A549 (cell line): ENCODE results near the gene FUOM. TPM values are rescaled to one million over a fixed set of nuclear protein-coding genes. Genes with fewer than 3 reads are reported as not detected.

Source experiments
- ATAC-seq, 2 experiments: fragments of 200-7000 bp in 1 of 2; fragments of >200 bp in 1 of 2; cut with Nextera tagmentation in 1 of 2; cut with Tn5 transposase in 1 of 2; 3 replicates each; pipeline versions ENCODE4 v1.8.0 to v1.9.1; 2018 to 2020; ENCODE audit warnings: mild to moderate bottlenecking in 1 of 2, moderate library complexity in 1 of 2
- CTCF ChIA-PET: fragments of 300-600 bp; sonication (Branson Sonifier 250); formaldehyde crosslinking; extraction: SDS; loops from one replicate; lab custom pipeline; 2021; ENCODE audit warnings: antibody characterized with exemption, inconsistent platforms; lab: Yijun Ruan, JAX
- POLR2A ChIA-PET: fragments of 350-600 bp; formaldehyde crosslinking; extraction: SDS; loops from one replicate; lab custom pipeline; 2021; ENCODE audit warnings: antibody characterized with exemption, inconsistent platforms; lab: Yijun Ruan, JAX
- DNase-seq, 2 experiments: peaks; one replicate each; pipeline versions ENCODE4 v3.0.0 to v3.0.0-alpha.2; 2011 to 2016; ENCODE audit warnings: low read depth in 1 of 2, low spot score in 1 of 2
- FAIRE-seq: peaks from 2 replicates; lab custom pipeline; 2011; peaks lifted over from hg19 to GRCh38; lab: Jason Lieb, UNC
- H3K27ac ChIP-seq, 2 experiments: fragments of >200 bp; sonication (Bioruptor Twin); formaldehyde crosslinking; 3 replicates each; pipeline ENCODE4 v1.5.1; 2016 to 2017
- H3K4me1 ChIP-seq: fragments of >200 bp; sonication (Bioruptor Twin); formaldehyde crosslinking; 3 replicates; pipeline ENCODE4 v1.6.1; 2016
- H3K4me2 ChIP-seq: fragments of >200 bp; sonication (Bioruptor Twin); formaldehyde crosslinking; 3 replicates; pipeline ENCODE4 v1.6.1; 2016
- H3K4me3 ChIP-seq: fragments of >200 bp; sonication (Bioruptor Twin); formaldehyde crosslinking; 3 replicates; pipeline ENCODE4 v1.5.1; 2016
- H3K9me3 ChIP-seq: fragments of >200 bp; sonication (Bioruptor Twin); formaldehyde crosslinking; 3 replicates; pipeline ENCODE4 v1.6.1; 2016
- ATOH8 ChIP-seq: fragments of 250-450 bp; sonication (Bioruptor Pico); IDR thresholded peaks from 2 replicates; pipeline ENCODE4 v1.5.0; 2020; ENCODE audit warnings: low read depth, mild to moderate bottlenecking, moderate library complexity
- CBX8 ChIP-seq: fragments of 200-600 bp; sonication (generic); IDR thresholded peaks from 2 replicates; pipeline ENCODE4 v1.6.1; 2016
- CEBPB ChIP-seq, 2 experiments: fragments of >200 bp in 1 of 2; sonication (Bioruptor Twin) in 1 of 2; formaldehyde crosslinking in 1 of 2; IDR thresholded peaks; 2 replicates each; pipeline ENCODE4 v1.6.1; 2012 to 2016
- CHD2 ChIP-seq: fragments of 150-350 bp; IDR thresholded peaks from 2 replicates; pipeline ENCODE4 v1.6.1; 2014; ENCODE audit warnings: low read length; ENCODE audit not compliant: partially characterized antibody
- CHD4 ChIP-seq: fragments of 200-600 bp; sonication (generic); IDR thresholded peaks from 2 replicates; pipeline ENCODE4 v1.6.1; 2016; ENCODE audit warnings: antibody characterized with exemption, mild to moderate bottlenecking, borderline replicate concordance
- EHMT2 ChIP-seq: fragments of 200-600 bp; sonication (generic); IDR thresholded peaks from 2 replicates; pipeline ENCODE4 v1.6.1; 2016; ENCODE audit warnings: antibody characterized with exemption, low read depth, mild to moderate bottlenecking, moderate library complexity
- ELK1 ChIP-seq: fragments of 150-350 bp; IDR thresholded peaks from 2 replicates; pipeline ENCODE4 v1.6.1; 2014; ENCODE audit warnings: low read depth, mild to moderate bottlenecking, low read length
- EP300 ChIP-seq, 2 experiments: fragments of >200 bp; sonication (Bioruptor Twin); formaldehyde crosslinking; IDR thresholded peaks; 2 replicates in 1 of 2; 3 replicates in 1 of 2; pipeline ENCODE4 v1.6.1; 2016 to 2017
- FOSL2 ChIP-seq, 2 experiments: fragments of 450-650 bp in 1 of 2; fragments of >200 bp in 1 of 2; sonication (Bioruptor Twin) in 1 of 2; formaldehyde crosslinking; IDR thresholded peaks; 2 replicates each; pipeline versions ENCODE4 v1.5.0 to v1.6.1; 2016 to 2020; ENCODE audit warnings: mild to moderate bottlenecking in 1 of 2, moderate library complexity in 1 of 2
- HES2 ChIP-seq: fragments of >200 bp; sonication (Bioruptor Twin); formaldehyde crosslinking; IDR thresholded peaks from 2 replicates; pipeline ENCODE4 v1.6.1; 2016
- HEYL ChIP-seq: fragments of 250-450 bp; sonication (Bioruptor Pico); IDR thresholded peaks from 2 replicates; pipeline ENCODE4 v1.8.0; 2021; ENCODE audit warnings: mild to moderate bottlenecking, moderate library complexity
- JUN ChIP-seq, 2 experiments: fragments of >200 bp; sonication (Bioruptor Twin); formaldehyde crosslinking; IDR thresholded peaks; 2 replicates in 1 of 2; 3 replicates in 1 of 2; pipeline ENCODE4 v1.6.1; 2016 to 2017
- MYC ChIP-seq: IDR thresholded peaks from 2 replicates; pipeline ENCODE4 v1.6.1; 2012; ENCODE audit warnings: mild to moderate bottlenecking, inconsistent platforms, low read length, improper control_type of control experiment, borderline replicate concordance
- NPAS2 ChIP-seq: fragments of 250-450 bp; sonication (Bioruptor Pico); IDR thresholded peaks from 2 replicates; pipeline ENCODE4 v1.8.0; 2022; ENCODE audit warnings: mild to moderate bottlenecking, moderate library complexity, borderline replicate concordance
- NR3C1 ChIP-seq: fragments of >200 bp; sonication (Bioruptor Twin); formaldehyde crosslinking; IDR thresholded peaks from 3 replicates; pipeline ENCODE4 v1.6.1; 2017
- PBX3 ChIP-seq: IDR thresholded peaks from 2 replicates; pipeline ENCODE4 v1.6.1; 2012
- RAD21 ChIP-seq, 2 experiments: fragments of >200 bp in 1 of 2; sonication (Bioruptor Twin) in 1 of 2; formaldehyde crosslinking in 1 of 2; IDR thresholded peaks in 1 of 2; conservative IDR thresholded peaks in 1 of 2; 2 replicates in 1 of 2; 3 replicates in 1 of 2; pipeline ENCODE4 v1.6.1; 2012 to 2018; ENCODE audit warnings: inconsistent platforms in 1 of 2
- RARB ChIP-seq: fragments of 250-450 bp; sonication (Bioruptor Pico); IDR thresholded peaks from 2 replicates; pipeline ENCODE4 v1.8.0; 2021; ENCODE audit warnings: mild to moderate bottlenecking, moderate library complexity
- RCOR1 ChIP-seq: fragments of 150-350 bp; IDR thresholded peaks from 2 replicates; pipeline ENCODE4 v1.6.1; 2014; ENCODE audit warnings: antibody characterized with exemption, low read length, low read depth
- RFX5 ChIP-seq: fragments of 450-650 bp; IDR thresholded peaks from 2 replicates; pipeline ENCODE4 v1.7.1; 2014; ENCODE audit warnings: antibody characterized with exemption, mild to moderate bottlenecking, moderate library complexity
- SREBF2 ChIP-seq: fragments of 450-650 bp; IDR thresholded peaks from 2 replicates; pipeline ENCODE4 v1.6.1; 2014; ENCODE audit warnings: mild to moderate bottlenecking, moderate library complexity
- TP53 ChIP-seq: fragments of 250-450 bp; sonication (Bioruptor Pico); IDR thresholded peaks from 2 replicates; pipeline ENCODE4 v1.5.0; 2021; ENCODE audit warnings: mild to moderate bottlenecking, moderate library complexity
- WGBS: methylation state at CpG from one replicate; pipeline ENCODE4 v1.1.6; 2017; ENCODE audit errors: missing lambda C conversion rate; 5-methylcytosine and 5-hydroxymethylcytosine counted together
- polyA plus RNA-seq, 4 experiments: library from polyadenylated mRNA; depleted of rRNA in 3 of 4; stranded (reverse); fragments of >200 nt; fragmentation: RNase III in 1 of 4; extraction: RNeasy Plus Mini Kit Qiagen cat#74134 plus additional on column Dnase treatment in 1 of 4; gene quantifications; 2 replicates in 3 of 4; 3 replicates in 1 of 4; pipeline ENCODE4 v1.2.3, GENCODE V29; 2011 to 2017

The FUOM gene
- polyA plus RNA-seq, 2 of the 4 experiments (the other 2 are of a cell fraction): 6.8 to 8.1 TPM

- TF ChIP-seq EHMT2 (no peak), CBX8 (no peak), CEBPB (IDR thresholded peaks at IDR 0.05) (no peak), RARB (CRISPR knock-in tag) (no peak), CHD4 (no peak), FOSL2 (IDR thresholded peaks at IDR 0.05) (no peak), FOSL2 (CRISPR knock-in tag; IDR thresholded peaks at IDR 0.05) (no peak), RFX5 (no peak), EP300 (IDR thresholded peaks at IDR 0.05) (no peak), RCOR1 (no peak), MYC (no peak), SREBF2 (no peak)
Measured at GRCh38 chr10:133328358-133329343, 29.2 kb downstream of the FUOM start (continued).

- ATAC-seq (peak in 1 of 2 experiments; percentile 4; a peak in 1 of 6 replicates), DNase-seq (no peak), FAIRE-seq (no peak)
- TF ChIP-seq RAD21 (conservative IDR thresholded peaks at IDR 0.05 in 1 of 2, IDR thresholded peaks at IDR 0.05 in 1 of 2) (no peak), ELK1 (no peak), NR3C1 (no peak), CHD2 (no peak), NPAS2 (CRISPR knock-in tag) (no peak), PBX3 (no peak), ATOH8 (no peak), HEYL (CRISPR knock-in tag) (no peak), TP53 (CRISPR knock-in tag) (no peak), FOSL2 (IDR thresholded peaks at IDR 0.05) (no peak), FOSL2 (CRISPR knock-in tag; IDR thresholded peaks at IDR 0.05) (no peak), JUN (IDR thresholded peaks at IDR 0.05) (no peak), HES2 (no peak), RFX5 (no peak)
- 57% methylated on average over 9 of the region's 12 CpGs for WGBS
- ChIA-PET CTCF (interaction anchor here (1.1 to 4.2 kb wide), 5 partner anchors 8 to 179 kb away, joined by 3 to 76 read pairs (median 33); partner anchors contain the start of genes MTG1 and PRAP1), POLR2A (no interaction called here)
- Histone ChIP-seq H3K27ac (no peak overlapping the region), H3K4me1 (peaks cover 27% of the 10 kb centered on the region), H3K9me3 (no peaks in the 10 kb centered on the region), H3K4me3 (no peak overlapping the region), H3K4me2 (peak overlapping the region; percentile 42)
Measured at GRCh38 chr10:133327651-133328357, 30.0 kb downstream of the FUOM start.
